ENCODE data around the gene CCDC28A.
"Not testable (repeated sequence)": the region's sequence is repeated elsewhere in the genome, so short reads cannot be mapped to it uniquely, and the experiment has no call there.

The CCDC28A gene

DNA sequence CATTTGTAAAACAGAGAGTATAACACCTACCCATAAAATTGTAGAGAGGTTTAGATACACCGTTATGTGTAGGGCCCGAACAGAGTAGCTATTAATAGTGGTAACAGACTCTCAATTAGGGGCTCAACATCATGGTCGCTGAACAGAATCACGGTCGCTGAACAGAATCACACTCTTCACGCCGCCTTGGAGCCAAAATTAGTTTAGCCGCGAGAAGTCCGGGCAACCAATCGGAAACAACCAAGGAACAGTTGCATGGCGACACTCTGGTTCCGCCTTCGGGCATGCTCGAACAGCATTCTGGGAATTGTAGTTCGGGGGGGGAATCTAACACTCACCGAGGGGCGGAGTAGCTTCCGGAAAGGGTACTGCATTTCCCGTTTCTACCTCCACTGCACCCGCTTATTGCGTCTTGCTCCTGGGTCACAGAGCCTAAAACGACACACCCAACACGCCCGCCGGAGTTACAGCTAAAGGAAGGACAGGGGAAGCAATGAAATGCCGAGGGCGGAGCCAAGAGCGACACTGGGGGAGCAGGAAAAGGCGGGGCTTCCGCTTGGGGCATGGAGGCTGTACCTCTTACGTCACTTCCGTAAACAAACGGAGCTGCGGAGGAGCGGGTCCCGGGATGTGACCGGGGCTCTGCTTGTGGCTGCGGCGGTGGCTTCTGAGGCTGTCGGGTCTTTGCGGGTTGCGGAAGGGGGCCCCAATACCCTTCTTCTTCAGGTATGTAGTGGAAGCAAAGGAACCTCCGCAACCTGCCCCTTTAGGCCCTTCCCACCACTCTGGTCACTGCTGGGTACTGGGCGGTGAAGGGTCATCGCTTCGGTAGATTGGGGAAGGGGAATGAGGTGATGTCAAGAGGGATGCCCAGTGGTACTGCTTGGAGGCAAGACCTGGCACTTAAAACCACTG, at the start of gene CCDC28A:
CCDC28A (plus strand) TSS at position 593 of the 915 bp plus-strand sequence. CDS start 2,352 bp downstream, outside the sequence.
- peak; percentile 87 to 97 for DNase-seq

DNA sequence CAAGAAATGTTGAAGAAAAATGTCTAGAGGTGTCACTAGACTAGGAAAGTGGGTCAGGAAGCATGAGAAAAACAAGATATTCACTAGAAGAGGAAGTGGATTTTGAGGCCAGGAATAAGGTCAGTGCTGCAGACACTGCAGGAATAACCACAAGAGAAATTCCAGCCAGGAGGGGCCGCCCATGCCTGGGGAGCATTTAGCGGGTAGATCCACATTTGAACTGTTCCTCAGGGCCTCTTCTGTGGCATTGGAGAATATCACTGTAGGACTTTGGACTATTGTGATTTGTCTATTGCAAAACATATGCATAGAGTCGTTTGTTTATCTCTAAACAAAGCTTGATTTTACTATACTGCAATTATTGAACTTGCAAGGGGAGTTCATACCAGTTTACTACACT, 49.6 kb upstream of the CCDC28A start:
- DNase-seq, result no peak

GRCh38 chr6:138726066-138726756, 47.4 kb upstream of the CCDC28A start:
- DNase-seq, result no peak

DNA sequence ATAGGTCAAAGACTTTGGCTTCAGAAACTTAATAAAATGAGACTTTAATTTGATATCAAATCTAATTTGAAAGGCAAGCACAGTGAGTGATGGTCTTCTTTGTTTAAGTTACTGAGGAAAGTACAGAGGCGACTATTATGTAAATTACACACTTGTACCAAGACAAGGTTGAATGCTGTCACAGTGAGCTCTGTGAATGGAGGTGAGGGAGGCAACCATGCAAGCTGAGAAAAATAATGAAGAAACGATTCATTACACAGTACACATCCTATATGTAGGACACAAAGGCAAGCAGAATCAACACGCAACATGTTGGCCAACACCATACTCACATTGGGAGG, 46.8 kb upstream of the CCDC28A start:
- DNase-seq, result no peak

DNA sequence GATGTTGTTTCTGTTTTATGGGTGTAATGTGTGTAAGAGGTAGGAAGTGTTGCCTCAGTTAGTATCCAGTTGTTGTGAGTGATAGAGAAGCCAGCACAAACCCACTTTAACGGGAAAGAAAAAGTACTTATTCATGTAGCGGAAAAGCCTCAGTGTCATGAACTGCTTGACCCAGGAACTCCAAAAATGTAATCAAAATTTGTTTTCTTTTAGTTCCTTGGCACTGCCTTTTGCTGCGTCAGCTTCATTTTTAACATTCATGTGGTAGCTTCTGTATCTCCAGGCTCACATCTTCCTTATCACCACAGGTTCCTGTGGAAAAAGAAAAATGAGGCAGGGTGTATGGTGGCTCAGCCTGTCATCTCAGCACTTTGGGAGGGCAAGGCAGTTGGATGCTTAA, 46.4 kb upstream of the CCDC28A start:
- no peak for DNase-seq

DNA sequence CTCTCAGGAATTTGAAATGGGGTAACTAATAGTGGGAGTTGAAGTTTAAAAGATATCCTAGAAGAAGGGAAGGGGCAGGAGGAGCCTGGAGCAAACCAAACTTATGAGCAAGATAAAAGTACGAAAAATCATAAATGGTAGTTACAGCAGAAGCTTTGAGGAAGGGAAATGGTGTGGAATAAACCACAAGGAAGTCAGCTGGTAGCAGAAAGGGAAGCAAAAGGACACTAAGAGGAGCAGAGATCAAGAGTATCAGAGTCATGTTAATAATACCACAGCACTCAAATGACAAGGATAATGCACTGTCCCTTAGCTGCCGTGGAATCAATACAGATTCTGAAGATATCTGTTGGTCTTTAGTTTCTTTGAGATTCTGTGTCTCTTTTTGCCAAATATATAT, 44.9 kb upstream of the CCDC28A start:
- DNase-seq, result no peak

- DNase-seq, result not testable (repeated sequence)
These were observed 43.5 kb upstream of the CCDC28A start for GRCh38 chr6:138730037-138730436.

DNA sequence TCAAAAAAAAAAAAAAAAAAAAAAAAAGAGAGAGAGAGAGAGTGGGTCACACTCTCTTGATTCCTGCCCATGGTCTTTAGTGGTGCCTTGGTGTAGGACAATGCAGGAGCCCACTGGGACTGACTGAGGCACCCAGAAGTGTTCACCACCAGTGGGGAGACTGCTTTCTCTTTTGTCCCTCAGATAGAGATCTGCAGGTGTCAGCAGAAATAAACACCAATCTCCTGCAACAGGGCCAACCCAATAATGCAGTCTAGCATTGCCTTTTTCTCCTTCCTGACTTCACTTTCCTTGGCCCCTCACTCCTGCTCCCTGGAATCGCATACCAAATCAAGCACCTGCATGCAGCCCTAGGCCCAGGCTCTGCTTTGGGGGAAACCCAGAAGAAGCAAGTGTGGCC, 39.0 kb upstream of the CCDC28A start:
- DNase-seq, result no peak

GRCh38 chr6:138736640-138737039, 36.9 kb upstream of the CCDC28A start:
- no peak for DNase-seq

DNA sequence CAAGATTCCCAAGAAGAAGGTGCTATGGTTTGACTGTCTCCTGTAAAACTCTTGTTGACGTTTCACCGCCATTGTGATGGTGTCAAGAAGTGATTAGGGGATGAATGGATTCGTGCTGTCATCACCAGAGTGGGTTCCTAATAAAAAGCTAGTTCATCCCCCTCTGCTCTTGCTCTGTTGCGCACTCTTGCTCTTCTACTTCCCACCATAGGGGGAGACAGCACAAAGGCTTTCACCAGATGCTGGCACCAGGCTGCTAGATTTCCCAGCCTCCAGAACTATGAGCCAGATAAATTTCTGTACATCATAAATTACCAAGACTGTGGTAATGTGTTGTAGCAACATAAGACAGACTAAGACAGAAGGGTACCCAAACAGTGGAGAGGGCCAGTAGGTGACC, 21.6 kb upstream of the CCDC28A start:
- no peak for DNase-seq

GRCh38 chr6:138757136-138757535, 16.4 kb upstream of the CCDC28A start:
- DNase-seq, result no peak

DNA sequence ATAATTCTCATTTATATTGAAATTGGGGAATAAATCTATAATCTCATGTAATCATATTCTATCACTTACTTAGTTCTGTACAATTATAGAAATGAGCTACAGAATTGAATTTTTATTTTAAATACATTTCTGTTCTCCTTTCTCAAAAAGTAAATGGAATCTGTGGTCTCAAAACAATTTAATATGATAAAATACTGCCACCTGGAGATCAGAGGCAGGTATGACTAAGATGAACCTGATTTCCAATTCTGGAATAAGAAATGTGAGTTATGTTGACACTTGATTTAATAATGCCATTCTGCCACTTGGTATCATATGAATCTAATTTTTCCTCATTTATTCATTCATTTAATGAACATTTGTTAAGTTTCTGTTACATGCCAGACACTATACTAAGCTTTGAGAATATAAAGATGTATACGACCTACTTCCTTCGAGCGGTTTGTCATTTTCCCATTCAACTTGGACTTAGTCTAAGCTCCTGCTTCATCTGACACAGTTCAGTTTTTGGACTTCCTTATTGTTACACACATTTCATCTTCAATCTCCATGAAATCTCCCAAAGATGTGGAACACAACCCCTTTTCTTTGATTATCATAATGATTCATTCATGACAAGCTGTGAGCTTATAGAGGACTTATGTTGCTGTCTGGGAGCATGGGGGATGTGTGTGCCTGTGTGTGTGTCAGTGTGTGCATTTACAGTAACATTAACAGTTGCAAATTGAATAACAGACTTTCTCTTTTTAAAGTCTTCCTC, 7.5 kb upstream of the CCDC28A start:
- DNase-seq, result peak in 1 of 2 experiments; percentile 56

DNA sequence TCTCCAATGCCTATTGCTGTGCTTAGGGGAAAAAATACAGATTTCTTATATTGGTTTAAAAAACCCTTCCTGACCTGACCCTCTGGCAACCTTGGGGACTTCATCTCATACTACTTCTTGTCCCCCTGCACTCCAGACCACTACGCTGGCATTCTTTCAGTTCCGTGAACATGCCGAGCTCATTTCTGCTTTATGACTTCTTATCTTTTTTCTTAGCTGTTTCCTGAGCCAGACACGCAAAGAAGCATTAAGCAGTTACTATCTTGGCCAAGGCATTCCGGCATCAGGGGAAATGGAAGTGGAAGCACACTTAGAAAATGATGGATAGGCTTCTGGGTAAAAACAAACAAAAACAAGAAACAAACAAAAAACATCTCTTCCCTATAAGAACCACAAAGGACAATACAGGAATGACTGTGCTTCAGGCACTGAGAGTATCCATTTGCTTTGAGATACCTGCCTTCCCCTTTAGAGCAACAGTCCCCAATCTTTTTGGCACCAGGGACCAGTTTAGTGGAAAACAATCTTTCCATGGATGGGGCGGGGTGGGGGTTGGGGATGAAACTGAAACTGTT, 4.4 kb upstream of the CCDC28A start:
- no peak for DNase-seq

DNA sequence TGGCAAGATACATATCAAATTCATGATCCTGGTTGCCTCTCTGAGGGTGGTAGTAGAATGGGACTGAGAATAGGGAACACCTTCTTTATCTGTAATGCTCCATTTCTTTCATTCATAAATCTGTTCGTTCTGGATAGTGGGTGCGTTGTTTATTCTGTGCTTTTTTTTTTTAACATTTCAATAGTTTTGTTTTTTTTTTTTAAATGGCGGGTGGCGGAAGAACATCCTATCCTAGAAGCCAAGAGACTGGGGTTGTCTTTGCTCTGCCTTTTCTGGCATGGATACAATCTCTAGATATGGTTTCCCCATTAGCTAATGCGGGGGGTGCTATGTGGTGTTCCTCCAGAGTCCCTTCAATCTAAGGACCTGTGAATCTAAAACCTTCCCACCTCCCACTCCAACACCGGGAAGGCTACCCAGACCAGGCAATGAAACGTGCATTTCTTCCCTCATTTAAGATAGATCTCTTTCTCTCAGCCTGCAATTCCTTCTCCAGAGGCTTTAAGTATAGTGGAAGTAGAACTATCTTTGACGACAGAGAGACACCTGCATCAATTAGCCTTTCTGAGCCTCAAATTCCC, 883 bp upstream of the CCDC28A start:
- DNase-seq, result no peak

DNA sequence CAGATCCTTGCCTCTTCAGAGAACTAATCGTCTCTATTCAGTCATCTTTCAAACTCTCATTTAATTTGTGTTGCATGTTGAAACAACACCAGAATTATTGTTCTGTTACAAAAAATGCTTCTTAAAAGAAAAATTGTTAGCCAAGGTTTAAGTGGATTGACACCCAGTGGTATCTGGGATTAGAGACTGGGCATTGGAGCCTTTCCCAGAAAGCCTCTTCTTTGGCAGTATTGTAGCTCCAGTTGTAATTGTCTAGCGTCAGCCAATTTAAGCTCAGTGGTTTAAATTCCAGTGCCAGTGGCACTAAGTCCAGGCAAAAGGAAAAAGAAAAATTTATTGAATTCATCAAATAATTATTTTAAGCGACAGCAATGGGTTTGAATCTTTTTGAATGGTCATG, 801 bp downstream of the CCDC28A start:
- no peak for DNase-seq

GRCh38 chr6:138776659-138777058, 3.1 kb downstream of the CCDC28A start:
- DNase-seq, result no peak

DNA sequence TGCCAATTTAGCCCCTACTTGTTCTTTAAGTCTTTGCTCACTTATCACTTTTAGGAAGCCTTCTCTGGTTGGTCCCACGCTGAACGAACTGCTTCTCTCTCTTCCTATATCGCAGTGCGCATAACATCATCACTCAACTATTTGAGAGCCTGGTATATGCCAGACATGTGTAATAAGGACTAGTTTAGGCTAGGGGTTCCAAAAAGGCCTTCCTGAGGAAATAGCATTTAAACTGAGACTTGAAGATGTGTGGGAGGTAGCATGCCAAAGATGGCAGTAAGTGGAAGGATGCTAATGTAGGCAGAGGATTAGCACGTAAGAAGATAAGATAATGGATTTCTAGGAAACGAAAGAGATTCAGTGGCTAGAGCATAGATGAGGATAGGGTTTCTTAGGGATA, 4.8 kb downstream of the CCDC28A start:
- DNase-seq, result no peak

DNA sequence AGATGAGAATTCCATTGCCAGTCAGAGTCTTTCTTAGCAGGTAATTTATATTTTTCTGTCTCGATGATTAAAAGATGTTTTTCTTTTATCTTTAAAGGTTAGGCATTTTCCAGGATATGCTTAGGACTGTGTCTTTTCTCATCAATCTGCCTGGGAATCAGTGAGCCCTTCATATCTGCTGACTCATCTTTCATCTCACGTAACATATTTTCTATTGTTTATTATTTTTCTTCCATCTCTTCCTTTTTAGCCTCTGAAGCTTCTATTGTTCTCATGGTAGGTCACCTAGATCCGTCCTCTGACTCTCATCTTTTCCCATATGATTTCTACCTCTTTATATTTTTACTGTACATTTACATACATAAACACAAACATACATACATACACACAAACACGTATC, 8.7 kb downstream of the CCDC28A start:
- DNase-seq, result no peak

DNA sequence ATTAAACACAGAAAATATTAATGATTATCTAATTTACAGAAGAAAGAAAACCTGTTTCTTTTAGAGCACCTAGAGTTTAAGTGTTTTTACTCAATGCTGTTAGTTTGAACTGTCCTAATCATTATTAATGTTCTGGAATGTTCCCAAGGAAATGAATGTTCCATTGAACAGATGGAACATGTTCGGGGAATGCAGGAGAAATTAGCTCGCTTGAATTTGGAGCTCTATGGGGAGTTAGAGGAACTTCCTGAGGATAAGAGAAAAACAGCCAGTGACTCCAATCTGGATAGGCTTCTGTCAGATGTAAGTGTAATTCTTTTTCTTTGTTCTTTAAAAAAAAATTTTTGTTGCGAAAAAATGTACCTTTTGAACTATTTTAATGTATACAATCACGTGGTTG, 11.5 kb downstream of the CCDC28A start:
- no peak for DNase-seq

DNA sequence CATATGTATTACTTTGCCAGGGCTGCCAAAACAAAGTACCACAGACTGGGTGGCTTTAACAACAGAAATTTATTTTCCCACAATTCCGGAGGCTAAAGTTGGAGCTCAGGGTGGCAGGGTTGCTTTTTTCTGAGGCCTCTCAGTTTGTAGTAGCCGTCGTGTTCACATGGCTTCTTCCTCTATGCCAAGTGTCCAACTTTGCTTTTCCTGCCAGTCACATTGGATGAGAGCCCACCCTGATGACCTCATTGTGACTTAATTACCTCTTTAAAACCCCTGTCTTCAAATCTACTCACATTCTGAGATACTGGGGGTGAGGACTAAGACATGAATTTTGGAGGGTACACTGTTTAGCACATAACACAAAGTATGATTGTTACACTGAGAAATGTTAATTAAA, 12.4 kb downstream of the CCDC28A start:
- no peak for DNase-seq

GRCh38 chr6:138787138-138787537, 13.6 kb downstream of the CCDC28A start:
- no peak for DNase-seq

DNA sequence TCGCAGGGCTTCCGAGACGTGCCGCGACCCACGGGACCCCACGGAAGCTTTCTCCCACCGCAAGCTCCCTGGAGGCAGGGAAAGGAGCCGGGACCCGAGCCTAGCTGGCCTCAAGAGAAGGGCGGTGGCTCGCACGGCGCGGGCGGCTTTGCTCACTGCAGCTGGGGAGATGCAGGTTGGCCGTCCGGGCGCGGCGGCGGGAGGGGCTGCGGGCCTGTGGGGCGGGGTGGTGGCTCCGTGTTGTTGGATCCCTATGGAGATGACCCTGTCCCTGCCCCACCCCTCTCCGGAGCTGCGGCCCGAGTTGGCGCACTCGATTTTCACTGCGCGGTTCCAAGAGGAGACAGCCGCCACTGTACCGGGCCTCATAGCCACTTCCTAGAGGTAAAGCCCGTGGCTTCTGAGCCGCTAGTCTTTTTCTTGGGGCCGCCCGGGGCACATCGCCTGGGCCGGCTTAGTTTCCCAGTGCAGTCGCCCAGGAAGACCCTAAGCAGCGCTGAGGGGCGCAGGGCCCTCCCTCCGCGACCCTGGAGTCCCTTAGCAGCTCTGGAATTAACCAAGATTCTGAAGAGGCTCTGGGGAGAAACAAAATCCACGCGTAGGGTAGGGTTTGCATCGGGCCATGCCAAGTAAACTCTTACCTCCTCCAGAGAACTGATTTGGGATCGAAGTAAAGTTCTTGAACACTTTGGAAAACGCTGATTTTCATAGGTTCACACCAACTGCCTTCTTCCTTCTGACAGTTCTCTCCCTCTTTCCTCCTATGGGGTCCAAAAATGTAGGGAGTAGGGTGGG, 22.4 kb downstream of the CCDC28A start, which contains the start of gene ECT2L:
ECT2L (plus strand) TSS at position 279 of the 795 bp plus-strand sequence. CDS start 17,188 bp downstream, outside the sequence.
- no peak for DNase-seq
